ENCODE measurements around the gene MBP. TPM values are rescaled to one million over a fixed set of nuclear protein-coding genes. Genes with fewer than 3 reads are reported as not detected.

MBP gene
- total and polyA plus RNA-seq, 2 of the 4 experiments (the other 2 are of a cell fraction): 0.72 to 0.90 TPM

DNA sequence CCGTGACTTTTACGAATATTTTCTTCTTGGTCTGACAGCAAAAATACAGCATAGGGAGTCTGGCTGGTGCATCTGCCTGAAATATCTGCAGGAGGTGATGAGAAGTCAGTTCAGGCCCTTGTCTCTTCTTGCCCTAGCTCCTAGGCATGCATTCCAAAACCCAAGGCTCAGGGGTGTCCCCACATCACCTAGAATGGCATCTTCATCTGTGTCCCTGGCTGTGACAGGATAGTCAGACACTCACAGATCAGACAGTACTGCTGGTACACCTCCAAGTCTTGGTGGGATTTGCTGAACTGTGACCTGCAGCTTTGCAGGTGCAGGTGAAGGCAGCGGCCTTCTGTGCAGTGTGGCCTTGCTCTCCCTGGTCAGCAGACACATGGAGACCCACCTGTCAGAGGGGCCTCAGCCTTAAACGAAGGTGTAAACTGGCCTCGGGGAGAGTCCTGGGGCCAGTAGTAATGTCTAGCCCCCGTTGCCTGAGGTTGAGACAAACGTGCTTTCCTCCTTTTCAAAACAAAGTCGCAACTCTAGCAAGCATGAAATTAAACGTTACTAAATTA lies 42.8 kb downstream of the MBP start:
- ATAC-seq (ENCODE audit: low read depth): no peak
- intact Hi-C loops (cut with micrococcal nuclease): no loop called here
- POLR2A ChIA-PET (ENCODE audit: unreplicated experiment): no interaction called here

More for the DNA sequence above, 42.8 kb downstream of the MBP start:
- Histone ChIP-seq H3K79me1 (ENCODE audit: low read depth in 1 of 2, low read length in 2 of 2) (no peaks in the 10 kb centered on the region), H3K14ac (replicated peaks; ENCODE audit: low read depth, low read length) (no peak overlapping the region), H3K18ac (ENCODE audit: low read depth, low read length) (no peak overlapping the region), H3K4me1 (ENCODE audit: control insufficient read depth, insufficient read depth, low read length) (peaks cover 5% of the 10 kb centered on the region; the same call in 1 of the 2 replicates), H3K4me3 (ENCODE audit: insufficient read depth, low read depth, low read length) (no peak overlapping the region), H4K5ac (ENCODE audit: low read depth, low read length) (no peak overlapping the region), H2AK5ac (ENCODE audit: low read depth, low read length) (no peak overlapping the region), H3K9me1 (ENCODE audit: insufficient read depth, low read length) (peaks cover 3% of the 10 kb centered on the region), H4K91ac (ENCODE audit: insufficient read depth, low read depth, low read length) (no peak overlapping the region), H3K4ac (ENCODE audit: low read depth, low read length) (peak overlapping the region; percentile 35; the same call in 1 of the 2 replicates), H4K20me1 (ENCODE audit: insufficient read depth, low read length) (no peaks in the 10 kb centered on the region), H2BK120ac (ENCODE audit: low read depth, low read length) (no peak overlapping the region), H4K8ac (ENCODE audit: low read depth in 2 of 2, low read length in 2 of 2) (no peak overlapping the region), H3K56ac (ENCODE audit: extremely low read depth, insufficient read depth, low read length) (no peak overlapping the region), H2AFZ (replicated peaks; ENCODE audit: low read length, poor library complexity) (peak overlapping the region; percentile 29), H3K4me2 (ENCODE audit: low read depth, low read length) (no peak overlapping the region), H3K9me3 (ENCODE audit: control insufficient read depth, insufficient read depth, low read length) (no peaks in the 10 kb centered on the region), H3K36me3 (ENCODE audit: control insufficient read depth, insufficient read depth, low read length) (no peaks in the 10 kb centered on the region), H2BK5ac (ENCODE audit: low read depth, low read length, poor library complexity, severe bottlenecking) (no peak overlapping the region), H3K27ac (ENCODE audit: insufficient read depth, low read length) (no peak overlapping the region), H2AK9ac (replicated peaks; ENCODE audit: low read depth, low read length, poor library complexity) (no peak overlapping the region), H3K9ac (ENCODE audit: low read depth, low read length) (no peak overlapping the region), H2BK15ac (ENCODE audit: low read depth, low read length) (no peak overlapping the region), H3K27me3 (ENCODE audit: control insufficient read depth, insufficient read depth, low read length) (no peaks in the 10 kb centered on the region), H3K23ac (ENCODE audit: low read depth, low read length) (no peak overlapping the region), H2BK20ac (ENCODE audit: low read depth, low read length) (no peak overlapping the region)
- TF ChIP-seq MAFK (IDR thresholded peaks at IDR 0.05; ENCODE audit: low read depth, low read length): no peak
- TF ChIP-seq RCOR1 (IDR thresholded peaks at IDR 0.05; ENCODE audit: insufficient replicate concordance, low read length): no peak
- TF ChIP-seq, protein P1, sequence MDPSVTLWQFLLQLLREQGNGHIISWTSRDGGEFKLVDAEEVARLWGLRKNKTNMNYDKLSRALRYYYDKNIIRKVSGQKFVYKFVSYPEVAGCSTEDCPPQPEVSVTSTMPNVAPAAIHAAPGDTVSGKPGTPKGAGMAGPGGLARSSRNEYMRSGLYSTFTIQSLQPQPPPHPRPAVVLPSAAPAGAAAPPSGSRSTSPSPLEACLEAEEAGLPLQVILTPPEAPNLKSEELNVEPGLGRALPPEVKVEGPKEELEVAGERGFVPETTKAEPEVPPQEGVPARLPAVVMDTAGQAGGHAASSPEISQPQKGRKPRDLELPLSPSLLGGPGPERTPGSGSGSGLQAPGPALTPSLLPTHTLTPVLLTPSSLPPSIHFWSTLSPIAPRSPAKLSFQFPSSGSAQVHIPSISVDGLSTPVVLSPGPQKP (IDR thresholded peaks at IDR 0.05; ENCODE audit: borderline replicate concordance, low read depth, low read length): no peak
- no peak for TF ChIP-seq MAZ (IDR thresholded peaks at IDR 0.05; ENCODE audit: borderline replicate concordance, low read depth, low read length)
- no peak for TF ChIP-seq RAD21 (IDR thresholded peaks at IDR 0.05; ENCODE audit: low read length)
- TF ChIP-seq CEBPB (IDR thresholded peaks at IDR 0.05; ENCODE audit: low read depth, low read length): no peak
- TF ChIP-seq POLR2A (IDR thresholded peaks at IDR 0.05; ENCODE audit: low read depth, low read length): no peak
- no peak for TF ChIP-seq NFE2L2 (IDR thresholded peaks at IDR 0.05; ENCODE audit: low read depth, low read length)
- TF ChIP-seq CHD1 (IDR thresholded peaks at IDR 0.05; ENCODE audit: low read depth, low read length): no peak
- TF ChIP-seq MXI1 (IDR thresholded peaks at IDR 0.05; ENCODE audit: borderline replicate concordance, low read depth, low read length): no peak
- TF ChIP-seq FOS (IDR thresholded peaks at IDR 0.05; ENCODE audit: low read depth, low read length): no peak
- no peak for TF ChIP-seq CTCF (conservative IDR thresholded peaks at IDR 0.05; ENCODE audit: low read depth, low read length)
- TF ChIP-seq RFX5 (IDR thresholded peaks at IDR 0.05; ENCODE audit: low read depth, low read length): no peak
- no peak for TF ChIP-seq BHLHE40 (IDR thresholded peaks at IDR 0.05; ENCODE audit: low read depth, low read length)
- no peak for TF ChIP-seq SMC3 (IDR thresholded peaks at IDR 0.05; ENCODE audit: low read depth, low read length)
- TF ChIP-seq, protein P2, sequence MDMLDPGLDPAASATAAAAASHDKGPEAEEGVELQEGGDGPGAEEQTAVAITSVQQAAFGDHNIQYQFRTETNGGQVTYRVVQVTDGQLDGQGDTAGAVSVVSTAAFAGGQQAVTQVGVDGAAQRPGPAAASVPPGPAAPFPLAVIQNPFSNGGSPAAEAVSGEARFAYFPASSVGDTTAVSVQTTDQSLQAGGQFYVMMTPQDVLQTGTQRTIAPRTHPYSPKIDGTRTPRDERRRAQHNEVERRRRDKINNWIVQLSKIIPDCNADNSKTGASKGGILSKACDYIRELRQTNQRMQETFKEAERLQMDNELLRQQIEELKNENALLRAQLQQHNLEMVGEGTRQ (IDR thresholded peaks at IDR 0.05; ENCODE audit: low read depth, low read length): no peak
- BruUV-seq (replicated peaks): no TSS peak
- WGBS, 2 experiments (ENCODE audit: extremely low coverage in 2 of 2, insufficient read length in 1 of 2): 95% methylated on average over 7 of the region's 9 CpGs; no CpG with 5 or more reads in 1 of the 2 experiments
- DNase-seq: no peak
- dilution Hi-C loops (cut with HindIII; ENCODE audit: low sequenced_read_pairs, unreplicated experiment): no loop called here
- CTCF ChIA-PET: no interaction called here
- in situ Hi-C loops (cut with MboI; ENCODE audit: low sequenced_read_pairs): no loop called here

All from IMR-90 (cell line).